ENCODE data around the gene MARCHF10. TPM values are rescaled to one million over a fixed set of nuclear protein-coding genes. Genes with fewer than 3 reads are reported as not detected.

Gene MARCHF10
- total RNA-seq, 2 experiments from 2014 or later: not detected

DNA sequence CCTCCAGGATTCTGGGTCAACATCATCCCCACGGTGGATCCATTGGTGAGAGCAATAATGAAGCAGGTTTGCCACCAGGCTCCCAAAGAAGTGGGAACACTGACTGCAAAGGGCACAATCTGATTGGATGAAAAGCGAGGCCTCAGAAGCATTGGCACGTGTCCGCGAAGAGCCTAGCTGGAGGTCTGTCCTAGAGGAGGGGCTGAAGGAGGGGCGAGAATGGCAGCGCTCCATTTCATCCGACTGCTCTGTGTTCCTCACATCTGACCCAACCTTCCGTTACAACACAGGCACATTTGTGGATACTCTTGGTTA, 100.7 kb downstream of the MARCHF10 start:
- Histone ChIP-seq H3K4me1 (ENCODE audit: insufficient read depth, low read length) (peaks cover 16% of the 10 kb centered on the region), H3K9me3 (ENCODE audit: control insufficient read depth in 1 of 2, insufficient read depth in 1 of 2, low read length in 2 of 2) (no peaks in the 10 kb centered on the region), H3K27me3 (ENCODE audit: control insufficient read depth in 1 of 2, insufficient read depth in 2 of 2, low read length in 2 of 2) (no peaks in the 10 kb centered on the region), H3K36me3 (ENCODE audit: insufficient read depth, low read length) (no peaks in the 10 kb centered on the region), H3K4me3 (ENCODE audit: low read length) (no peak overlapping the region), H3K27ac (ENCODE audit: low read depth in 1 of 2, low read length in 2 of 2) (no peak overlapping the region)
- H3K4me3 Mint-ChIP-seq: peak overlapping the region; percentile 43
- TF ChIP-seq, protein P1, sequence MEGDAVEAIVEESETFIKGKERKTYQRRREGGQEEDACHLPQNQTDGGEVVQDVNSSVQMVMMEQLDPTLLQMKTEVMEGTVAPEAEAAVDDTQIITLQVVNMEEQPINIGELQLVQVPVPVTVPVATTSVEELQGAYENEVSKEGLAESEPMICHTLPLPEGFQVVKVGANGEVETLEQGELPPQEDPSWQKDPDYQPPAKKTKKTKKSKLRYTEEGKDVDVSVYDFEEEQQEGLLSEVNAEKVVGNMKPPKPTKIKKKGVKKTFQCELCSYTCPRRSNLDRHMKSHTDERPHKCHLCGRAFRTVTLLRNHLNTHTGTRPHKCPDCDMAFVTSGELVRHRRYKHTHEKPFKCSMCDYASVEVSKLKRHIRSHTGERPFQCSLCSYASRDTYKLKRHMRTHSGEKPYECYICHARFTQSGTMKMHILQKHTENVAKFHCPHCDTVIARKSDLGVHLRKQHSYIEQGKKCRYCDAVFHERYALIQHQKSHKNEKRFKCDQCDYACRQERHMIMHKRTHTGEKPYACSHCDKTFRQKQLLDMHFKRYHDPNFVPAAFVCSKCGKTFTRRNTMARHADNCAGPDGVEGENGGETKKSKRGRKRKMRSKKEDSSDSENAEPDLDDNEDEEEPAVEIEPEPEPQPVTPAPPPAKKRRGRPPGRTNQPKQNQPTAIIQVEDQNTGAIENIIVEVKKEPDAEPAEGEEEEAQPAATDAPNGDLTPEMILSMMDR (IDR thresholded peaks at IDR 0.05): no peak
- ATAC-seq (ENCODE audit: poor library complexity) (no peak), DNase-seq (no peak)
- peaks cover 16% of the 10 kb centered on the region for H3K27me3 Mint-ChIP-seq
- no peaks in the 10 kb centered on the region for H3K36me3 Mint-ChIP-seq (ENCODE audit: low read depth)
- CTCF ChIA-PET: no interaction called here
- H3K4me1 Mint-ChIP-seq (ENCODE audit: low read depth): peaks cover 4% of the 10 kb centered on the region
- intact Hi-C loops (cut with DNase I, micrococcal nuclease): no loop called here
- H3K27ac Mint-ChIP-seq: no peak overlapping the region
- no peaks in the 10 kb centered on the region for H3K9me3 Mint-ChIP-seq
- POLR2A ChIA-PET: no interaction called here

- Histone ChIP-seq H3K4me1 (ENCODE audit: insufficient read depth, low read length) (peaks cover 16% of the 10 kb centered on the region), H3K36me3 (ENCODE audit: insufficient read depth, low read length) (no peaks in the 10 kb centered on the region), H3K27ac (ENCODE audit: low read depth in 1 of 2, low read length in 2 of 2) (no peak overlapping the region), H3K27me3 (ENCODE audit: control insufficient read depth in 1 of 2, insufficient read depth in 2 of 2, low read length in 2 of 2) (no peaks in the 10 kb centered on the region), H3K9me3 (ENCODE audit: control insufficient read depth in 1 of 2, insufficient read depth in 1 of 2, low read length in 2 of 2) (no peaks in the 10 kb centered on the region), H3K4me3 (ENCODE audit: low read length) (no peak overlapping the region)
- Mint-ChIP-seq H3K27ac (no peak overlapping the region), H3K27me3 (peaks cover 16% of the 10 kb centered on the region), H3K4me1 (ENCODE audit: low read depth) (peaks cover 4% of the 10 kb centered on the region), H3K9me3 (no peaks in the 10 kb centered on the region), H3K36me3 (ENCODE audit: low read depth) (no peaks in the 10 kb centered on the region), H3K4me3 (peak overlapping the region; percentile 43)
- no peak for DNase-seq
- ATAC-seq (ENCODE audit: poor library complexity): no peak
- intact Hi-C loops (cut with DNase I, micrococcal nuclease): no loop called here
- CTCF ChIA-PET: no interaction called here
- TF ChIP-seq, protein P1 (IDR thresholded peaks at IDR 0.05): no peak
- POLR2A ChIA-PET: no interaction called here
Observed at GRCh38 chr17:62706598-62707424, 101.3 kb downstream of the MARCHF10 start.

- peaks cover 4% of the 10 kb centered on the region for H3K4me1 Mint-ChIP-seq (ENCODE audit: low read depth)
- no peaks in the 10 kb centered on the region for H3K36me3 ChIP-seq (ENCODE audit: insufficient read depth, low read length)
- no peaks in the 10 kb centered on the region for H3K27me3 ChIP-seq (ENCODE audit: control insufficient read depth in 1 of 2, insufficient read depth in 2 of 2, low read length in 2 of 2)
- DNase-seq (no peak), ATAC-seq (ENCODE audit: poor library complexity) (no peak)
- no peaks in the 10 kb centered on the region for H3K9me3 Mint-ChIP-seq
- TF ChIP-seq, protein P1 (IDR thresholded peaks at IDR 0.05): no peak
- H3K36me3 Mint-ChIP-seq (ENCODE audit: low read depth): no peaks in the 10 kb centered on the region
- peak overlapping the region; percentile 16 for H3K4me3 Mint-ChIP-seq
- ChIA-PET POLR2A (no interaction called here), CTCF (no interaction called here)
- H3K4me1 ChIP-seq (ENCODE audit: insufficient read depth, low read length): peaks cover 16% of the 10 kb centered on the region
- no peak overlapping the region for H3K27ac ChIP-seq (ENCODE audit: low read depth in 1 of 2, low read length in 2 of 2)
- H3K27me3 Mint-ChIP-seq: peaks cover 16% of the 10 kb centered on the region
- H3K27ac Mint-ChIP-seq: no peak overlapping the region
- H3K4me3 ChIP-seq (ENCODE audit: low read length): no peak overlapping the region
- intact Hi-C loops (cut with DNase I, micrococcal nuclease): no loop called here
- no peaks in the 10 kb centered on the region for H3K9me3 ChIP-seq (ENCODE audit: control insufficient read depth in 1 of 2, insufficient read depth in 1 of 2, low read length in 2 of 2)
Observed at GRCh38 chr17:62705778-62706597, 102.1 kb downstream of the MARCHF10 start.
